ENCODE data around the gene ABCG1. TPM values are rescaled to one million over a fixed set of nuclear protein-coding genes. Genes with fewer than 3 reads are reported as not detected.
"Not testable (repeated sequence)": the region's sequence is repeated elsewhere in the genome, so short reads cannot be mapped to it uniquely, and the experiment has no call there.

The ABCG1 gene
- total RNA-seq, 2 donors from 2014 or later: 7.9 to 12.3 TPM

- no peaks in the 10 kb centered on the region for H3K9me3 ChIP-seq
- H3K36me3 ChIP-seq: peaks cover 20% of the 10 kb centered on the region
- H3K4me3 ChIP-seq: no peak overlapping the region
- H3K27ac ChIP-seq: no peak overlapping the region
- no peak for TF ChIP-seq CTCF (IDR thresholded peaks at IDR 0.05)
- no peaks in the 10 kb centered on the region for H3K27me3 ChIP-seq
- no peak for DNase-seq (ENCODE audit: low spot score)
- no peaks in the 10 kb centered on the region for H3K4me1 ChIP-seq
Observed at GRCh38 chr21:42291751-42292562, 73.0 kb downstream of the ABCG1 start.

- not testable (repeated sequence) for H3K27ac ChIP-seq; H3K9me3 ChIP-seq; H3K4me3 ChIP-seq; DNase-seq (ENCODE audit: low spot score); H3K4me1 ChIP-seq; H3K27me3 ChIP-seq
- peaks cover 20% of the 10 kb centered on the region for H3K36me3 ChIP-seq
Observed at GRCh38 chr21:42292563-42293142, 73.7 kb downstream of the ABCG1 start.

GRCh38 chr21:42293649-42294272 is 74.8 kb downstream of the ABCG1 start:
- H3K27ac ChIP-seq: no peak overlapping the region
- H3K27me3 ChIP-seq: no peaks in the 10 kb centered on the region
- no peak for TF ChIP-seq CTCF (IDR thresholded peaks at IDR 0.05)
- no peaks in the 10 kb centered on the region for H3K9me3 ChIP-seq
- H3K36me3 ChIP-seq: peaks cover 12% of the 10 kb centered on the region
- no peaks in the 10 kb centered on the region for H3K4me1 ChIP-seq
- no peak overlapping the region for H3K4me3 ChIP-seq
- DNase-seq (ENCODE audit: low spot score): no peak

- Histone ChIP-seq H3K36me3 (peaks cover 5% of the 10 kb centered on the region), H3K4me1 (peaks cover 0 to 4% of the 10 kb centered on the region in 2 donors), H3K27ac (no peak overlapping the region), H3K9me3 (no peaks in the 10 kb centered on the region), H3K4me3 (no peak overlapping the region), H3K27me3 (no peaks in the 10 kb centered on the region)
- TF ChIP-seq CTCF (IDR thresholded peaks at IDR 0.05): no peak
- no peak for DNase-seq (ENCODE audit: low spot score)
Observed at GRCh38 chr21:42294273-42294880, 75.4 kb downstream of the ABCG1 start.

GRCh38 chr21:42295845-42296244 is 76.9 kb downstream of the ABCG1 start:
- TF ChIP-seq CTCF (IDR thresholded peaks at IDR 0.05): no peak
- Histone ChIP-seq H3K4me3 (no peak overlapping the region), H3K27me3 (no peaks in the 10 kb centered on the region), H3K9me3 (no peaks in the 10 kb centered on the region), H3K27ac (no peak overlapping the region), H3K36me3 (peaks cover 5% of the 10 kb centered on the region), H3K4me1 (peaks cover 0 to 16% of the 10 kb centered on the region in 2 donors)
- DNase-seq (ENCODE audit: low spot score): no peak

- Histone ChIP-seq H3K27ac (no peak overlapping the region), H3K4me1 (peaks cover 0 to 23% of the 10 kb centered on the region in 2 donors), H3K4me3 (no peak overlapping the region), H3K36me3 (peaks cover 5% of the 10 kb centered on the region), H3K27me3 (no peaks in the 10 kb centered on the region), H3K9me3 (no peaks in the 10 kb centered on the region)
- TF ChIP-seq CTCF (IDR thresholded peaks at IDR 0.05): no peak
- DNase-seq (ENCODE audit: low spot score): no peak
Observed at GRCh38 chr21:42296501-42296900, 77.6 kb downstream of the ABCG1 start.
